Neural cell (in vitro differentiated cells): Measurements from ENCODE around the gene PRRT1B. TPM values are rescaled to one million over a fixed set of nuclear protein-coding genes. Genes with fewer than 3 reads are reported as not detected.

Experiments used
- H2AFZ ChIP-seq: fragments of 200-600, 300-800 bp; sonication (generic), shearing (Covaris generic); 2 replicates; pipeline ENCODE4 v1.6.0; 2014; ENCODE audit warnings: low read depth, mild to moderate bottlenecking, antibody characterized with exemption, low read length, moderate library complexity
- H3F3A ChIP-seq: fragments of 200-600 bp; shearing (Covaris generic); 2 replicates; pipeline ENCODE4 v1.6.1; 2016; ENCODE audit warnings: mild to moderate bottlenecking, moderate library complexity, mixed read lengths, antibody characterized with exemption, low read length; ENCODE audit not compliant: insufficient read depth, poor library complexity, severe bottlenecking
- H3K27ac ChIP-seq: fragments of 200-600, 300-800 bp; sonication (generic), shearing (Covaris generic); 2 replicates; pipeline ENCODE4 v1.5.1; 2014; ENCODE audit warnings: mild to moderate bottlenecking, low read length, moderate library complexity
- H3K27me3 ChIP-seq: fragments of 300-800, 200-600 bp; sonication (generic), shearing (Covaris generic); 2 replicates; pipeline ENCODE4 v1.6.0; 2014; ENCODE audit warnings: mild to moderate bottlenecking, low read depth, low read length, moderate library complexity; ENCODE audit not compliant: insufficient read depth
- H3K36me3 ChIP-seq: fragments of 300-800, 200-600 bp; sonication (generic), shearing (Covaris generic); 2 replicates; pipeline ENCODE4 v1.5.1; 2014; ENCODE audit warnings: mild to moderate bottlenecking, antibody characterized with exemption, low read length, moderate library complexity; ENCODE audit not compliant: insufficient read depth
- H3K4me2 ChIP-seq: fragments of 300-800, 200-600 bp; sonication (generic), shearing (Covaris generic); 2 replicates; pipeline ENCODE4 v1.6.0; 2014; ENCODE audit warnings: mild to moderate bottlenecking, low read length
- H3K4me3 ChIP-seq: fragments of 300-800, 200-600 bp; sonication (generic), shearing (Covaris generic); 2 replicates; pipeline ENCODE4 v1.5.1; 2014; ENCODE audit warnings: mild to moderate bottlenecking, low read length, moderate library complexity
- H3K79me2 ChIP-seq: fragments of 200-600 bp; shearing (Covaris generic); replicated peaks from 2 replicates; pipeline ENCODE4 v1.6.0; 2014; ENCODE audit warnings: mild to moderate bottlenecking, low read length, moderate library complexity; ENCODE audit not compliant: insufficient read depth
- H3K9ac ChIP-seq: fragments of 300-800, 200-600 bp; sonication (generic), shearing (Covaris generic); 2 replicates; pipeline ENCODE4 v1.6.1; 2016; ENCODE audit warnings: mild to moderate bottlenecking, low read length, mixed read lengths
- H3K9me2 ChIP-seq: fragments of 200-600 bp; shearing (Covaris generic); 2 replicates; pipeline ENCODE4 v1.6.1; 2016; ENCODE audit warnings: mild to moderate bottlenecking, low read length, mixed read lengths; ENCODE audit not compliant: insufficient read depth
- H3K9me3 ChIP-seq: fragments of 200-600, 300-800 bp; sonication (generic), shearing (Covaris generic); 2 replicates; pipeline ENCODE4 v1.6.1; 2016; ENCODE audit warnings: mild to moderate bottlenecking, mixed run types, low read length, moderate library complexity, mixed read lengths
- H4K20me1 ChIP-seq: fragments of 200-600 bp; shearing (Covaris generic); 2 replicates; pipeline ENCODE4 v1.6.1; 2016; ENCODE audit warnings: mild to moderate bottlenecking, mixed run types; ENCODE audit not compliant: insufficient read depth
- CTCF ChIP-seq: fragments of 450-650 bp; IDR thresholded peaks from 2 replicates; pipeline ENCODE4 v1.5.1; 2014; ENCODE audit warnings: antibody characterized with exemption, mild to moderate bottlenecking, moderate library complexity; ENCODE audit not compliant: poor library complexity, severe bottlenecking
- EP300 ChIP-seq: fragments of 450-650 bp; conservative IDR thresholded peaks from 2 replicates; pipeline ENCODE4 v1.6.1; 2014; ENCODE audit warnings: antibody characterized with exemption, mild to moderate bottlenecking, moderate library complexity; ENCODE audit not compliant: poor library complexity, severe bottlenecking
- EZH2 ChIP-seq: fragments of 200-600, 300-800 bp; shearing (Covaris generic), sonication (generic); IDR thresholded peaks from 2 replicates; pipeline ENCODE4 v1.6.1; 2014; ENCODE audit warnings: antibody characterized with exemption, low read length, borderline replicate concordance, mild to moderate bottlenecking; ENCODE audit not compliant: insufficient read depth, poor library complexity, severe bottlenecking
- MXI1 ChIP-seq: fragments of 450-650 bp; conservative IDR thresholded peaks from 2 replicates; pipeline ENCODE4 v1.6.1; 2014; ENCODE audit warnings: antibody characterized with exemption, mild to moderate bottlenecking; ENCODE audit not compliant: poor library complexity, severe bottlenecking
- POLR2AphosphoS5 ChIP-seq: IDR thresholded peaks from 2 replicates; pipeline ENCODE4 v1.6.1; 2012
- RAD21 ChIP-seq: fragments of 450-650 bp; conservative IDR thresholded peaks from 2 replicates; pipeline ENCODE4 v1.6.1; 2014; ENCODE audit warnings: antibody characterized with exemption, mild to moderate bottlenecking, moderate library complexity
- SMC3 ChIP-seq: fragments of 450-650 bp; conservative IDR thresholded peaks from 2 replicates; pipeline ENCODE4 v1.6.1; 2014; ENCODE audit warnings: antibody characterized with exemption, mild to moderate bottlenecking, moderate library complexity; ENCODE audit not compliant: poor library complexity
- TAF1 ChIP-seq: IDR thresholded peaks from 2 replicates; pipeline ENCODE4 v1.6.1; 2012; ENCODE audit warnings: low read depth
- polyA plus RNA-seq: library from polyadenylated mRNA; depleted of rRNA; stranded (reverse); fragments of >200 nt; gene quantifications from 2 replicates; pipeline ENCODE4 v1.2.3, GENCODE V29; 2014
- TF ChIP-seq, protein P1 (sequence below): IDR thresholded peaks from 2 replicates; pipeline ENCODE4 v1.6.1; 2012; ENCODE audit warnings: borderline replicate concordance

Gene PRRT1B
- polyA plus RNA-seq, 1 donor from 2014 or later, result not detected

GRCh38 chr9:131567910-131568309 lies 22.6 kb downstream of the PRRT1B start:
- H3K27ac ChIP-seq, result no peak overlapping the region
- no peaks in the 10 kb centered on the region for H3K9me2 ChIP-seq
- H3K9ac ChIP-seq, result no peak overlapping the region
- TF ChIP-seq MXI1 (no peak), CTCF (no peak), EZH2 (no peak), POLR2AphosphoS5 (no peak), RAD21 (no peak), EP300 (no peak), TAF1 (no peak), SMC3 (no peak)
- TF ChIP-seq, protein P1, sequence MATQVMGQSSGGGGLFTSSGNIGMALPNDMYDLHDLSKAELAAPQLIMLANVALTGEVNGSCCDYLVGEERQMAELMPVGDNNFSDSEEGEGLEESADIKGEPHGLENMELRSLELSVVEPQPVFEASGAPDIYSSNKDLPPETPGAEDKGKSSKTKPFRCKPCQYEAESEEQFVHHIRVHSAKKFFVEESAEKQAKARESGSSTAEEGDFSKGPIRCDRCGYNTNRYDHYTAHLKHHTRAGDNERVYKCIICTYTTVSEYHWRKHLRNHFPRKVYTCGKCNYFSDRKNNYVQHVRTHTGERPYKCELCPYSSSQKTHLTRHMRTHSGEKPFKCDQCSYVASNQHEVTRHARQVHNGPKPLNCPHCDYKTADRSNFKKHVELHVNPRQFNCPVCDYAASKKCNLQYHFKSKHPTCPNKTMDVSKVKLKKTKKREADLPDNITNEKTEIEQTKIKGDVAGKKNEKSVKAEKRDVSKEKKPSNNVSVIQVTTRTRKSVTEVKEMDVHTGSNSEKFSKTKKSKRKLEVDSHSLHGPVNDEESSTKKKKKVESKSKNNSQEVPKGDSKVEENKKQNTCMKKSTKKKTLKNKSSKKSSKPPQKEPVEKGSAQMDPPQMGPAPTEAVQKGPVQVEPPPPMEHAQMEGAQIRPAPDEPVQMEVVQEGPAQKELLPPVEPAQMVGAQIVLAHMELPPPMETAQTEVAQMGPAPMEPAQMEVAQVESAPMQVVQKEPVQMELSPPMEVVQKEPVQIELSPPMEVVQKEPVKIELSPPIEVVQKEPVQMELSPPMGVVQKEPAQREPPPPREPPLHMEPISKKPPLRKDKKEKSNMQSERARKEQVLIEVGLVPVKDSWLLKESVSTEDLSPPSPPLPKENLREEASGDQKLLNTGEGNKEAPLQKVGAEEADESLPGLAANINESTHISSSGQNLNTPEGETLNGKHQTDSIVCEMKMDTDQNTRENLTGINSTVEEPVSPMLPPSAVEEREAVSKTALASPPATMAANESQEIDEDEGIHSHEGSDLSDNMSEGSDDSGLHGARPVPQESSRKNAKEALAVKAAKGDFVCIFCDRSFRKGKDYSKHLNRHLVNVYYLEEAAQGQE, result no peak
- no peak overlapping the region for H2AFZ ChIP-seq
- no peak overlapping the region for H3K4me2 ChIP-seq
- no peak overlapping the region for H3K4me3 ChIP-seq
- no peaks in the 10 kb centered on the region for H4K20me1 ChIP-seq
- no peaks in the 10 kb centered on the region for H3K27me3 ChIP-seq
- no peaks in the 10 kb centered on the region for H3F3A ChIP-seq
- H3K79me2 ChIP-seq, result no peaks in the 10 kb centered on the region
- no peaks in the 10 kb centered on the region for H3K9me3 ChIP-seq
- no peaks in the 10 kb centered on the region for H3K36me3 ChIP-seq

- Histone ChIP-seq H3K9me3 (no peaks in the 10 kb centered on the region), H3K4me2 (no peak overlapping the region), H3K27me3 (no peaks in the 10 kb centered on the region), H3F3A (no peaks in the 10 kb centered on the region), H3K9ac (no peak overlapping the region), H3K27ac (no peak overlapping the region), H3K36me3 (no peaks in the 10 kb centered on the region), H3K9me2 (no peaks in the 10 kb centered on the region), H4K20me1 (no peaks in the 10 kb centered on the region), H3K4me3 (no peak overlapping the region), H3K79me2 (no peaks in the 10 kb centered on the region), H2AFZ (no peak overlapping the region)
- TF ChIP-seq RAD21 (no peak), SMC3 (no peak), EZH2 (no peak), POLR2AphosphoS5 (no peak), CTCF (no peak), TAF1 (no peak), EP300 (no peak), MXI1 (no peak)
- TF ChIP-seq, protein P1, result no peak
These were observed 29.7 kb downstream of the PRRT1B start for GRCh38 chr9:131574730-131575640.
